H1 (cell line): ENCODE data around the gene SYNRG. TPM values are rescaled to one million over a fixed set of nuclear protein-coding genes. Genes with fewer than 3 reads are reported as not detected.

Experiments used
- CTCF ChIA-PET: fragments of 300-600 bp; sonication (Branson Sonifier 250); formaldehyde crosslinking; loops from one replicate; lab custom pipeline; 2021; ENCODE audit not compliant: partially characterized antibody; lab: Charles Lee
- POLR2A ChIA-PET: fragments of 300-600 bp; sonication (Branson Sonifier 250); formaldehyde crosslinking; loops from one replicate; lab custom pipeline; 2021; ENCODE audit warnings: inconsistent platforms; ENCODE audit not compliant: partially characterized antibody; lab: Charles Lee
- DNase-seq, 2 experiments: peaks; one replicate each; pipeline versions ENCODE4 v3.0.0 to v3.0.0-alpha.2; 2010 to 2022; ENCODE audit warnings: low spot score in 2 of 2, low read depth in 1 of 2, mixed read lengths in 1 of 2
- FAIRE-seq: peaks from 2 replicates; lab custom pipeline; 2011; peaks lifted over from hg19 to GRCh38; lab: Jason Lieb, UNC
- H2AFZ ChIP-seq: 2 replicates; pipeline ENCODE4 v1.8.1; 2012; ENCODE audit warnings: low read length, inconsistent platforms
- H2AK5ac ChIP-seq: 2 replicates; pipeline ENCODE4 v1.6.1; 2013; ENCODE audit warnings: low read depth, low read length
- H2BK120ac ChIP-seq: replicated peaks from 2 replicates; pipeline ENCODE3; 2013; ENCODE audit warnings: low read depth, low read length, inconsistent platforms
- H2BK12ac ChIP-seq: 2 replicates; pipeline ENCODE4 v1.6.1; 2013; ENCODE audit warnings: low read depth, low read length
- H2BK15ac ChIP-seq: 2 replicates; pipeline ENCODE4 v1.6.1; 2013; ENCODE audit warnings: low read length
- H2BK20ac ChIP-seq: 2 replicates; pipeline ENCODE4 v1.6.1; 2013; ENCODE audit warnings: low read length
- H2BK5ac ChIP-seq: 2 replicates; pipeline ENCODE4 v1.6.1; 2013; ENCODE audit warnings: low read depth, low read length
- H3K14ac ChIP-seq: 2 replicates; pipeline ENCODE4 v1.6.1; 2013; ENCODE audit warnings: inconsistent platforms; ENCODE audit not compliant: insufficient read length
- H3K18ac ChIP-seq: 2 replicates; pipeline ENCODE4 v1.6.1; 2013; ENCODE audit warnings: low read length; ENCODE audit errors: extremely low read depth
- H3K23ac ChIP-seq: 2 replicates; pipeline ENCODE4 v1.6.1; 2013; ENCODE audit warnings: inconsistent platforms; ENCODE audit not compliant: insufficient read length
- H3K23me2 ChIP-seq: 2 replicates; pipeline ENCODE4 v1.6.1; 2013; ENCODE audit warnings: low read depth, low read length
- H3K27ac ChIP-seq: 2 replicates; pipeline ENCODE4 v1.6.1; 2011; ENCODE audit warnings: low read depth, low read length, inconsistent platforms
- H3K27me3 ChIP-seq, 4 experiments: replicated peaks in 1 of 4; 1 replicate in 1 of 4; 2 replicates in 3 of 4; pipeline versions ENCODE4 v1.6.1 to v1.8.1; 2011 to 2013; ENCODE audit warnings: low read length in 3 of 4, mild to moderate bottlenecking in 3 of 4, inconsistent platforms in 2 of 4, mixed read lengths in 2 of 4, moderate library complexity in 1 of 4; ENCODE audit not compliant: control insufficient read depth in 3 of 4, insufficient read depth in 3 of 4; ENCODE audit errors: extremely low read depth in 1 of 4
- H3K36me3 ChIP-seq, 4 experiments: 2 replicates each; pipeline versions ENCODE4 v1.6.1 to v1.8.1; 2011 to 2013; ENCODE audit warnings: mild to moderate bottlenecking in 4 of 4, low read length in 3 of 4, moderate library complexity in 2 of 4, control low read depth in 1 of 4, inconsistent platforms in 1 of 4; ENCODE audit not compliant: insufficient read depth in 4 of 4, control insufficient read depth in 2 of 4
- H3K4ac ChIP-seq: replicated peaks from 2 replicates; pipeline ENCODE3; 2013; ENCODE audit warnings: low read length, low read depth, mixed read lengths, inconsistent platforms; ENCODE audit not compliant: insufficient read length
- H3K4me1 ChIP-seq, 4 experiments: replicated peaks in 1 of 4; 1 replicate in 1 of 4; 2 replicates in 3 of 4; pipeline versions ENCODE4 v1.6.1 to v1.8.1; 2011 to 2013; ENCODE audit warnings: low read length in 3 of 4, inconsistent platforms in 2 of 4, mixed read lengths in 1 of 4; ENCODE audit not compliant: insufficient read depth in 4 of 4, control insufficient read depth in 3 of 4
- H3K4me2 ChIP-seq, 2 experiments: 2 replicates each; pipeline versions ENCODE4 v1.6.1 to v1.8.1; 2011 to 2013; ENCODE audit warnings: low read depth in 2 of 2, low read length in 2 of 2, control low read depth in 1 of 2, inconsistent platforms in 1 of 2, mild to moderate bottlenecking in 1 of 2; ENCODE audit not compliant: insufficient read depth in 1 of 2
- H3K4me3 ChIP-seq, 4 experiments: fragments of 200-600, 300-600 bp in 1 of 4; sonication (generic), shearing (Covaris generic), sonication (Bioruptor Twin) in 1 of 4; 2 replicates each; pipeline versions ENCODE4 v1.5.1 to v1.8.1; 2011 to 2016; ENCODE audit warnings: low read length in 4 of 4, low read depth in 3 of 4, control low read depth in 2 of 4, inconsistent platforms in 2 of 4, mild to moderate bottlenecking in 2 of 4, mixed read lengths in 1 of 4, moderate library complexity in 1 of 4; ENCODE audit not compliant: insufficient read depth in 2 of 4; ENCODE audit errors: extremely low read depth in 1 of 4
- H3K56ac ChIP-seq: replicated peaks from 2 replicates; pipeline ENCODE3; 2013; ENCODE audit warnings: low read depth, mild to moderate bottlenecking, mixed read lengths, low read length, inconsistent platforms; ENCODE audit not compliant: insufficient read length
- H3K79me1 ChIP-seq: 2 replicates; pipeline ENCODE4 v1.6.1; 2013; ENCODE audit warnings: low read depth, low read length, control low read depth
- H3K79me2 ChIP-seq, 2 experiments: 2 replicates each; pipeline versions ENCODE4 v1.6.1 to v1.8.1; 2012 to 2013; ENCODE audit warnings: low read length in 2 of 2, mild to moderate bottlenecking in 2 of 2, inconsistent platforms in 1 of 2; ENCODE audit not compliant: insufficient read depth in 2 of 2, control insufficient read depth in 1 of 2
- H3K9ac ChIP-seq, 4 experiments: replicated peaks in 1 of 4; 1 replicate in 1 of 4; 2 replicates in 3 of 4; pipeline versions ENCODE4 v1.6.1 to v1.8.1; 2011 to 2013; ENCODE audit warnings: low read depth in 3 of 4, low read length in 3 of 4, control low read depth in 2 of 4, mild to moderate bottlenecking in 2 of 4, moderate library complexity in 2 of 4, inconsistent platforms in 1 of 4; ENCODE audit errors: extremely low read depth in 1 of 4
- H3K9me3 ChIP-seq, 2 experiments: 2 replicates each; pipeline versions ENCODE4 v1.6.1 to v1.8.1; 2012 to 2013; ENCODE audit warnings: mild to moderate bottlenecking in 2 of 2, moderate library complexity in 2 of 2, control low read depth in 1 of 2, inconsistent platforms in 1 of 2, low read depth in 1 of 2, low read length in 1 of 2, mixed read lengths in 1 of 2; ENCODE audit not compliant: insufficient read depth in 2 of 2
- H4K20me1 ChIP-seq, 2 experiments: replicated peaks in 1 of 2; 2 replicates each; pipeline versions ENCODE3 to v1.8.1; 2011 to 2013; ENCODE audit warnings: inconsistent platforms in 2 of 2, low read length in 2 of 2, mild to moderate bottlenecking in 1 of 2; ENCODE audit not compliant: insufficient read depth in 2 of 2, control insufficient read depth in 1 of 2
- H4K5ac ChIP-seq: 2 replicates; pipeline ENCODE4 v1.6.1; 2013; ENCODE audit warnings: low read length, low read depth, mixed read lengths, inconsistent platforms; ENCODE audit not compliant: insufficient read length
- H4K8ac ChIP-seq: 2 replicates; pipeline ENCODE4 v1.8.0; 2013; ENCODE audit warnings: mild to moderate bottlenecking, moderate library complexity, low read length, inconsistent platforms; ENCODE audit not compliant: insufficient read depth; ENCODE audit errors: extremely low read depth
- H4K91ac ChIP-seq: replicated peaks from 2 replicates; pipeline ENCODE3; 2013; ENCODE audit warnings: low read length, mixed read lengths, inconsistent platforms; ENCODE audit not compliant: insufficient read length
- BACH1 ChIP-seq: IDR thresholded peaks from 2 replicates; pipeline ENCODE4 v1.6.1; 2012; ENCODE audit warnings: low read length, improper control_type of control experiment
- BRCA1 ChIP-seq: IDR thresholded peaks from 2 replicates; pipeline ENCODE4 v1.6.1; 2012; ENCODE audit warnings: low read depth, low read length, improper control_type of control experiment
- GABPA ChIP-seq: IDR thresholded peaks from 2 replicates; pipeline ENCODE4 v1.6.1; 2011; ENCODE audit warnings: mild to moderate bottlenecking, low read length, moderate library complexity, borderline replicate concordance; ENCODE audit not compliant: insufficient read depth
- JUN ChIP-seq: IDR thresholded peaks from 2 replicates; pipeline ENCODE4 v1.6.1; 2011; ENCODE audit warnings: low read depth, mild to moderate bottlenecking, improper control_type of control experiment, low read length
- JUND ChIP-seq: IDR thresholded peaks from 2 replicates; pipeline ENCODE4 v1.6.1; 2011; ENCODE audit warnings: mild to moderate bottlenecking, improper control_type of control experiment, low read length
- KDM1A ChIP-seq: fragments of 200-600, 300-600 bp; sonication (generic); IDR thresholded peaks from 2 replicates; pipeline ENCODE4 v1.7.1; 2016; ENCODE audit warnings: mild to moderate bottlenecking, low read length, borderline replicate concordance
- KDM5A ChIP-seq: fragments of 200-600 bp; IDR thresholded peaks from 2 replicates; pipeline ENCODE4 v1.7.1; 2012; ENCODE audit warnings: mild to moderate bottlenecking, low read length, inconsistent platforms, mixed read lengths
- NRF1 ChIP-seq: IDR thresholded peaks from 2 replicates; pipeline ENCODE4 v1.6.1; 2011; ENCODE audit warnings: mild to moderate bottlenecking, low read depth, low read length, improper control_type of control experiment
- PHF8 ChIP-seq: fragments of 200-600 bp; sonication (generic); conservative IDR thresholded peaks from 2 replicates; pipeline ENCODE4 v1.7.1; 2012; ENCODE audit warnings: low read depth, mild to moderate bottlenecking, inconsistent platforms, low read length, moderate library complexity
- SIN3A ChIP-seq, 2 experiments: IDR thresholded peaks in 1 of 2; conservative IDR thresholded peaks in 1 of 2; 2 replicates each; pipeline ENCODE4 v1.6.1; 2011 to 2012; ENCODE audit warnings: low read length in 2 of 2, improper control_type of control experiment in 1 of 2, low read depth in 1 of 2, mild to moderate bottlenecking in 1 of 2
- SP1 ChIP-seq: IDR thresholded peaks from 2 replicates; pipeline ENCODE4 v1.6.1; 2011; ENCODE audit warnings: low read depth, low read length
- TAF1 ChIP-seq: IDR thresholded peaks from 2 replicates; pipeline ENCODE4 v1.6.1; 2011; ENCODE audit warnings: mild to moderate bottlenecking, low read depth, low read length
- WGBS, 2 experiments: shearing (Covaris generic) in 1 of 2; methylation state at CpG; one replicate each; pipeline versions ENCODE4 v1.1.6 to v1.1.7; 2013 to 2015; ENCODE audit warnings: low lambda C conversion rate in 2 of 2, mixed read lengths in 2 of 2, inconsistent platforms in 1 of 2, low coverage in 1 of 2, missing lambda C conversion rate in 1 of 2; ENCODE audit not compliant: insufficient replicate concordance in 2 of 2, insufficient coverage in 1 of 2, insufficient read length in 1 of 2; ENCODE audit errors: extremely low coverage in 1 of 2, missing lambda C conversion rate in 1 of 2; 5-methylcytosine and 5-hydroxymethylcytosine counted together
- polyA plus RNA-seq, 7 experiments: library from polyadenylated mRNA; depleted of rRNA in 3 of 7; stranded (reverse) in 5 of 7; unstranded in 2 of 7; fragments of >200 nt in 5 of 7; fragments of 200-250 nt in 2 of 7; gene quantifications; 1 replicate in 5 of 7; 2 replicates in 1 of 7; 4 replicates in 1 of 7; pipeline versions ENCODE4 v1.2.1 to v1.2.3, GENCODE V29; 2011 to 2013; ENCODE audit warnings: missing spikeins in 2 of 7, mixed read lengths in 2 of 7
- total RNA-seq: library from RNA; stranded (reverse); fragmentation: NEBNext Ultra II Directional; extraction: Animal tissue kit (Norgen Biotek cat#: 25700); gene quantifications from 2 replicates; pipeline ENCODE4 v1.2.1, GENCODE V29; 2021
- TF ChIP-seq, protein P1 (sequence below), 3 experiments: IDR thresholded peaks; 1 replicate in 2 of 3; 2 replicates in 1 of 3; pipeline versions ENCODE4 v1.5.1 to v1.6.1; 2011; ENCODE audit warnings: low read length in 3 of 3, mild to moderate bottlenecking in 3 of 3, inconsistent platforms in 2 of 3, low read depth in 1 of 3, moderate library complexity in 1 of 3; ENCODE audit not compliant: insufficient read depth in 1 of 3; ENCODE audit errors: control extremely low read depth in 1 of 3

SYNRG gene
- total and polyA plus RNA-seq, 2 of the 8 experiments (the other 6 are each of a cell fraction or from before 2014, with no cell fraction given), result 7.7 to 31.7 TPM

DNA sequence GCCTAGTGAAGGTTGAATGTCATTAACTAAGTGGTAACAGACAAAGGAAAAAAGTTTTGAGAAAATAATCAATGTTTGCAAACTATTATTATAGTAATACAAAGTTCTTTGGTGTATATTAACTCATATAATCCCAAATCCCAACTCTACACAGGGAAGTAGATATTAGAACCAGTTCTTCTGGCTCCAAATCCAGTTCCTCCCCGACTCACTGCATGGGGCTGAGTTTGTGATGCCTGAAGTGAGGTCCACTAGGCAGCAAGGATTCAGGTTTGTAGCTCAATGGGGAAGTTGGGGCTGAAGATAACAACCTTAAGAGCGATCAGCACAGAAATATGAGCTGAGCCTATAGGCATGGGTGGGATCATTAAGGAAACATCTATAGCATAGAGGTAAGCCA is 5.6 kb upstream of the SYNRG start:
- no peak overlapping the region for H4K91ac ChIP-seq
- H3K79me2 ChIP-seq, result no peaks in the 10 kb centered on the region
- H3K27me3 ChIP-seq, result no peaks in the 10 kb centered on the region
- FAIRE-seq, result no peak
- H3K23ac ChIP-seq, result no peak overlapping the region
- H4K8ac ChIP-seq, result no peak overlapping the region
- H2BK15ac ChIP-seq, result no peak overlapping the region
- H3K23me2 ChIP-seq, result no peaks in the 10 kb centered on the region
- H3K4me2 ChIP-seq, result no peak overlapping the region
- no peaks in the 10 kb centered on the region for H3K79me1 ChIP-seq
- WGBS, 2 experiments, result 83% methylated on average over 2 of the region's 2 CpGs; no CpG with 5 or more reads in 1 of the 2 experiments
- no peak overlapping the region for H2AFZ ChIP-seq
- no peak overlapping the region for H3K56ac ChIP-seq
- peaks cover 6 to 59% (median 26%) of the 10 kb centered on the region in 4 experiments for H3K36me3 ChIP-seq
- H3K18ac ChIP-seq, result no peak overlapping the region
- H3K4ac ChIP-seq, result no peak overlapping the region
- H2BK5ac ChIP-seq, result no peak overlapping the region
- ChIA-PET POLR2A (no interaction called here), CTCF (no interaction called here)
- H3K27ac ChIP-seq, result no peak overlapping the region
- no peaks in the 10 kb centered on the region for H3K4me1 ChIP-seq
- H2AK5ac ChIP-seq, result no peak overlapping the region
- H3K4me3 ChIP-seq, result no peak overlapping the region
- H3K9ac ChIP-seq, result no peak overlapping the region
- H2BK120ac ChIP-seq, result no peak overlapping the region
- H4K20me1 ChIP-seq, result no peaks in the 10 kb centered on the region
- no peak overlapping the region for H4K5ac ChIP-seq
- no peak for DNase-seq
- no peak overlapping the region for H2BK20ac ChIP-seq
- H3K9me3 ChIP-seq, result no peaks in the 10 kb centered on the region
- no peak overlapping the region for H3K14ac ChIP-seq
- no peak overlapping the region for H2BK12ac ChIP-seq
- TF ChIP-seq TAF1 (no peak), KDM5A (no peak), JUND (no peak), PHF8 (no peak), BACH1 (no peak), SP1 (no peak), GABPA (no peak), NRF1 (no peak), JUN (no peak), SIN3A (conservative IDR thresholded peaks at IDR 0.05 in 1 of 2, IDR thresholded peaks at IDR 0.05 in 1 of 2; ENCODE audit: low read depth in 1 of 2, low read length in 2 of 2) (no peak), BRCA1 (no peak), KDM1A (no peak)
- TF ChIP-seq, protein P1, sequence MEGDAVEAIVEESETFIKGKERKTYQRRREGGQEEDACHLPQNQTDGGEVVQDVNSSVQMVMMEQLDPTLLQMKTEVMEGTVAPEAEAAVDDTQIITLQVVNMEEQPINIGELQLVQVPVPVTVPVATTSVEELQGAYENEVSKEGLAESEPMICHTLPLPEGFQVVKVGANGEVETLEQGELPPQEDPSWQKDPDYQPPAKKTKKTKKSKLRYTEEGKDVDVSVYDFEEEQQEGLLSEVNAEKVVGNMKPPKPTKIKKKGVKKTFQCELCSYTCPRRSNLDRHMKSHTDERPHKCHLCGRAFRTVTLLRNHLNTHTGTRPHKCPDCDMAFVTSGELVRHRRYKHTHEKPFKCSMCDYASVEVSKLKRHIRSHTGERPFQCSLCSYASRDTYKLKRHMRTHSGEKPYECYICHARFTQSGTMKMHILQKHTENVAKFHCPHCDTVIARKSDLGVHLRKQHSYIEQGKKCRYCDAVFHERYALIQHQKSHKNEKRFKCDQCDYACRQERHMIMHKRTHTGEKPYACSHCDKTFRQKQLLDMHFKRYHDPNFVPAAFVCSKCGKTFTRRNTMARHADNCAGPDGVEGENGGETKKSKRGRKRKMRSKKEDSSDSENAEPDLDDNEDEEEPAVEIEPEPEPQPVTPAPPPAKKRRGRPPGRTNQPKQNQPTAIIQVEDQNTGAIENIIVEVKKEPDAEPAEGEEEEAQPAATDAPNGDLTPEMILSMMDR (IDR thresholded peaks at IDR 0.05; ENCODE audit: control extremely low read depth in 1 of 3, insufficient read depth in 1 of 3, low read depth in 1 of 3, low read length in 3 of 3), result no peak
